ENCODE measurements around the gene STK24.

Gene STK24

GRCh38 chr13:98436233-98436910 is 140.5 kb downstream of the STK24 start:
- TF ChIP-seq ZFX (IDR thresholded peaks at IDR 0.05) (no peak), CTCF (conservative IDR thresholded peaks at IDR 0.05) (no peak)
- no peak overlapping the region for H3K27ac ChIP-seq

GRCh38 chr13:98435376-98435775 is 141.5 kb downstream of the STK24 start:
- H3K27ac ChIP-seq: no peak overlapping the region
- TF ChIP-seq ZFX (IDR thresholded peaks at IDR 0.05): no peak
- no peak for TF ChIP-seq CTCF (conservative IDR thresholded peaks at IDR 0.05)

GRCh38 chr13:98434060-98434459 is 142.8 kb downstream of the STK24 start:
- TF ChIP-seq ZFX (IDR thresholded peaks at IDR 0.05) (no peak), CTCF (conservative IDR thresholded peaks at IDR 0.05) (no peak)
- no peak overlapping the region for H3K27ac ChIP-seq

DNA sequence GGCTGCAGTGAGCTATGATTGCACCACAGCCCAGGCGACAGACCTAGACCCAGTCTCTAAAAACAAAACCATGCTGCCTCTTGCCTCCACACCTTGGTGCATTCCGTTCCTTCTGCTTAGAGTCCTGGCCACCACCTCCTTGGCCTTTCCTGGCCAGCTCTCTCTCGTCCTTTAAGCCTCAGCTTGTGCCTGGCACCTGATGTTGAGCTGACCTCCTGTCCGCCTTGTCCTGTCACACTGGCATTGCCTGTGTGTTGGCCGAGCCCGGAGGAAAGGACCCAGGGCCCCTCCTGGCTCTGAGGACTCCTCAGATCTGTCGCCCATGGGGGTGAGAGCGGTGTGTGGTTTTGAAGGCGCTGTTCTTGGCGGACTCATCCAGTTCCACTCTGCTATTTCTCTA is 143.3 kb downstream of the STK24 start:
- H3K27ac ChIP-seq: no peak overlapping the region
- no peak for TF ChIP-seq ZFX (IDR thresholded peaks at IDR 0.05)
- no peak for TF ChIP-seq CTCF (conservative IDR thresholded peaks at IDR 0.05)

DNA sequence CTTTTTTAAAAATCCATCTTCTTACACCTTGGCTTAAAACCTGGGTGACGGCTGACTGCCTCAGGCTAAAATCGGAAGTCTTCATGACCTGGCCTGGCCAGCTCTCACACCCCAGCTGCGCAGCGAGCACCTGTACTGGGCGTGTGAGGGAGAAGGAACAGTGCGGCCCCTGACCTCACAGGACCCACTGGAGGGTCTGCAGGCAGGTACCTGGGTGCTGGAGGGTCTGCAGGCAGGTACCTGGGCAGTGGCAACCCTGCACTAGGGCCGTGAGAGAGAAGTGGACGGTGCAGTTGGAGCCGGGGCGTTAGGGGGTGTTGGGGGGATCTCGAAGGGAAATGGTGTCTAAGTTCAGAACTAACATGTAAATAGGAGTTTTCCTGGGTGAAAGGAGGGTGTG is 144.3 kb downstream of the STK24 start:
- no peak overlapping the region for H3K27ac ChIP-seq

DNA sequence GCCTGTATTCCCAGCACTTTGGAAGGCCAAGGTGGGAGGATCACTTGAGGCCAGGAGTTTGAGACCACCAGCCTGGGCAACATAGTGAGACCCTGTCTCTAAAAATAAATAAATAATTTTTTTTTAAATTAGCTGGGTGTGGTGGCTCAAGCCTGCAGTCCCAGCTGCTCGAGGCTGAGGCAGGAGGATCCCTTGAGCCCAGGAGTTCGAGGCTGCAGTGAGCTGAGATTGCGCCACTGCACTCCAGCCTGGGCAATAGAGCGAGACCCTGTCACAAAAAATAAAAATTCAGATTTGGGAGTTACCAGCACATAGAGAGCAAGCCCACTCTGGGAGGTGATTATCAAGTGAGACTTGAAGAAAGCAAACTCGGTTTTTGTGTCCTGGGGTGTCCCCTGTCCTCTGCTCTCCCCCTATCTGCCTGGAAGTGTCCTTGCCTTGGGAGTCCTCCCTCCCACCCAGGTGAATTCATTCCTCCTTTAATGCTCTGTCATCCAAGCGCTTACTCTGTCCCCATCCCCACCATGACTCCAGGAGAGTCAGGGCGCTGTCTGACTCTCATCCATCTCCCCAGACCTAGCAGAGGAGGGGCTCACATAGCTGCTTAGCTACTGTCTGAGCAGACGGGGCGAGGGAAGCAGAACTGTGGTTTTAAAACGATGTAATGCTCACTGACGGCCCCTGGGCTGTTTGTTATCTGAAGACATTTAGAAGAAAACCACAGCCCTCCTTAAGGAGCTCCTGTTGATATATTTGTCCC is 146.8 kb downstream of the STK24 start:
- peak overlapping the region; percentile 11; the same call in 1 of the 2 replicates for H3K27ac ChIP-seq
- TF ChIP-seq ZFX (IDR thresholded peaks at IDR 0.05) (no peak), CTCF (conservative IDR thresholded peaks at IDR 0.05) (no peak)

More for the DNA sequence above, 144.3 kb downstream of the STK24 start:
- TF ChIP-seq ZFX (IDR thresholded peaks at IDR 0.05) (no peak), CTCF (conservative IDR thresholded peaks at IDR 0.05) (no peak)

DNA sequence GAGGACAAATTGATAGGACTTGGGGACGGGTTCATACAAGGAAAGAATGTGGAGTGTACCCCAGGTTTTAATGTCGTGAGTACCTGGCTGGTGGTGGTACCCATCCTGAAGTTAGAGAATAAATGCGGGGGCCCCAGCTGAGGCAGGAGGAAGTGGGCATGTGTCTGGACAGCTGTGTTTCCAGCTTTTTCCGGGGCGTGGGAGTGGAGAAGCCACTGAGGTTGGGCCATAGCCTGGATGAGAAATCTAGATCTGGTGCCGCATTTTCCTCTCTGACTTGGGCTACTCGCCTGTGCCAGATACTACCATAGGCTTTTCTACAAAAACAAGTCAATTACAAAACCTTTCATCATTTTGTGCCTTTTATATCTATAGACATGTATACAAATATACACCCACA is 147.4 kb downstream of the STK24 start:
- TF ChIP-seq CTCF (conservative IDR thresholded peaks at IDR 0.05): no peak
- no peak for TF ChIP-seq ZFX (IDR thresholded peaks at IDR 0.05)
- no peak overlapping the region for H3K27ac ChIP-seq
